Prostate gland (tissue), 2 donors: ENCODE data around the gene HUNK.

Experiments used
- CTCF ChIP-seq, 4 experiments: fragments of 200-600 bp in 2 of 4; fragments of 450-650 bp in 2 of 4; sonication (generic) in 2 of 4; IDR thresholded peaks; 1 replicate in 3 of 4; 2 replicates in 1 of 4; pipeline ENCODE4 v1.5.1; 2016 to 2019; ENCODE audit warnings: antibody characterized with exemption in 4 of 4, mild to moderate bottlenecking in 2 of 4, moderate library complexity in 2 of 4
- POLR2AphosphoS5 ChIP-seq: sonication (generic); formaldehyde crosslinking; IDR thresholded peaks from one replicate; pipeline ENCODE4 v1.6.1; 2017; ENCODE audit warnings: antibody characterized with exemption

DNA sequence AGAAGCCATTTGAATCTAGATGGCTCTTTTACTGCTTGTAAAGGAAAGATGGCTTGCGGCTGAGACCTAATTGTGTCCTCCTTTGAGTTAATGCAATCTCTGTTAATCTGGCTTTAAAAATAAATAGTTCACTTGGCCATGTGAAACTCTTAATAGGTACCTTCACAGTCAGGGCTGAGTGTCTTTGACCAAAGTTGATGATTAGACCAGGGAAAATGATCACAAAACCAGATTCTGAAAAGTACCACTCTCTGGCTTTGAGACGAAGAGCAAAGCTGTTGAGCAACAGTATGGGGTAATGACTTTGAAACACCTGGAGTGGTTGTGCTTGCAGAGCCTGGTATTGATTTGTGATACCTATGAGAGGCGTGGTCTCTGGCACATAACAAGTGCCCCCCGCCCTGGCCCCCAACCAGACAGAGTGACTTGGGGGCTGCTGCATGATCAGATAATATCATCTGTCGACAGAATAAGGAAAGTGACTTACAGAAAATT, 4.7 kb downstream of the HUNK start:
- TF ChIP-seq POLR2AphosphoS5 (no peak), CTCF (IDR thresholded peaks at IDR 0.05) (no peak)
